ENCODE results near the gene TNIP1.

GRCh38 chr5:151037561-151038411, 43.0 kb downstream of the TNIP1 start:
- no peak for TF ChIP-seq POLR2A (IDR thresholded peaks at IDR 0.05)
- peak; percentile 49 to 72 (median 59) for TF ChIP-seq POLR2AphosphoS5 (IDR thresholded peaks at IDR 0.05)
- TF ChIP-seq EP300 (IDR thresholded peaks at IDR 0.05): no peak
- no peak for TF ChIP-seq CTCF (IDR thresholded peaks at IDR 0.05)

Measured in stomach (tissue), 4 donors.